K562 (cell line): ENCODE data around the gene C2orf72. TPM values are rescaled to one million over a fixed set of nuclear protein-coding genes. Genes with fewer than 3 reads are reported as not detected.

Experiments used
- ATF1 ChIP-seq, 2 experiments: fragments of 450-650 bp in 1 of 2; IDR thresholded peaks; 2 replicates each; pipeline ENCODE4 v1.6.1; 2016; ENCODE audit warnings: missing compliant biosample characterization in 1 of 2, missing genetic modification characterization in 1 of 2
- BHLHE40 ChIP-seq: IDR thresholded peaks from 2 replicates; pipeline ENCODE4 v1.6.1; 2011; ENCODE audit warnings: low read length, improper control_type of control experiment
- MAFG ChIP-seq: fragments of 450-650 bp; conservative IDR thresholded peaks from 2 replicates; pipeline ENCODE4 v1.6.1; 2016; ENCODE audit warnings: missing genetic modification characterization, missing compliant biosample characterization
- MEF2A ChIP-seq: IDR thresholded peaks from 2 replicates; pipeline ENCODE4 v1.6.1; 2011; ENCODE audit warnings: low read depth, mild to moderate bottlenecking, low read length, moderate library complexity; ENCODE audit not compliant: control insufficient read depth
- NELFE ChIP-seq: IDR thresholded peaks from 2 replicates; pipeline ENCODE4 v1.6.1; 2011; ENCODE audit warnings: mild to moderate bottlenecking; ENCODE audit not compliant: insufficient read depth, insufficient read length
- NONO ChIP-seq, 2 experiments: fragments of 200-400 bp in 1 of 2; fragments of 450-650 bp in 1 of 2; formaldehyde crosslinking in 1 of 2; IDR thresholded peaks; 2 replicates each; pipeline ENCODE4 v1.6.1; 2017; ENCODE audit warnings: low read depth in 2 of 2, mild to moderate bottlenecking in 2 of 2, moderate library complexity in 2 of 2, low read length in 1 of 2
- POLR3A ChIP-seq: IDR thresholded peaks from 2 replicates; pipeline ENCODE4 v1.6.1; 2011; ENCODE audit warnings: borderline replicate concordance, mild to moderate bottlenecking, moderate library complexity; ENCODE audit not compliant: insufficient read length, insufficient read depth; ENCODE audit errors: extremely low read depth
- ZKSCAN3 ChIP-seq: fragments of 250-450 bp; sonication (Bioruptor Pico); IDR thresholded peaks from 2 replicates; pipeline ENCODE4 v1.4.0; 2020
- ZNF316 ChIP-seq: fragments of 450-650 bp; IDR thresholded peaks from 2 replicates; pipeline ENCODE4 v1.6.1; 2016
- polyA plus RNA-seq, 8 experiments: library from polyadenylated mRNA; depleted of rRNA in 4 of 8; stranded (reverse) in 5 of 8; unstranded in 3 of 8; fragments of >200 nt; fragmentation: Nextera tagmentation in 2 of 8; fragmentation: Illumina TruSeq in 1 of 8; extraction: Ambion mirVana in 2 of 8; extraction: Trizol in 1 of 8; gene quantifications; 2 replicates each; pipeline versions ENCODE4 v1.2.1 to v1.2.3, GENCODE V29; 2011 to 2014; ENCODE audit warnings: inconsistent platforms in 1 of 8, missing spikeins in 1 of 8
- total RNA-seq, 7 experiments: library from RNA; depleted of rRNA in 6 of 7; stranded (reverse); fragments of >200 nt in 6 of 7; fragmentation: Illumina TruSeq in 2 of 7; extraction: Trizol in 2 of 7; gene quantifications; 2 replicates each; pipeline versions ENCODE4 v1.2.1 to v1.2.3, GENCODE V29; 2011 to 2021; ENCODE audit warnings: low replicate concordance in 1 of 7
- TF ChIP-seq, protein P1 (sequence below), 2 experiments: fragments of 450-650 bp; conservative IDR thresholded peaks; 2 replicates each; pipeline ENCODE4 v1.6.1; 2017; ENCODE audit warnings: mild to moderate bottlenecking in 2 of 2, moderate library complexity in 2 of 2
- TF ChIP-seq, protein P2 (sequence below): fragments of 450-650 bp; IDR thresholded peaks from 2 replicates; pipeline ENCODE4 v1.6.1; 2018; ENCODE audit not compliant: partially characterized antibody

Gene C2orf72
- total and polyA plus RNA-seq, 9 of the 15 experiments (the other 6 are each of a cell fraction or from before 2014, with no cell fraction given) = 0.08 to 0.18 (median 0.11) TPM; not detected in 6

DNA sequence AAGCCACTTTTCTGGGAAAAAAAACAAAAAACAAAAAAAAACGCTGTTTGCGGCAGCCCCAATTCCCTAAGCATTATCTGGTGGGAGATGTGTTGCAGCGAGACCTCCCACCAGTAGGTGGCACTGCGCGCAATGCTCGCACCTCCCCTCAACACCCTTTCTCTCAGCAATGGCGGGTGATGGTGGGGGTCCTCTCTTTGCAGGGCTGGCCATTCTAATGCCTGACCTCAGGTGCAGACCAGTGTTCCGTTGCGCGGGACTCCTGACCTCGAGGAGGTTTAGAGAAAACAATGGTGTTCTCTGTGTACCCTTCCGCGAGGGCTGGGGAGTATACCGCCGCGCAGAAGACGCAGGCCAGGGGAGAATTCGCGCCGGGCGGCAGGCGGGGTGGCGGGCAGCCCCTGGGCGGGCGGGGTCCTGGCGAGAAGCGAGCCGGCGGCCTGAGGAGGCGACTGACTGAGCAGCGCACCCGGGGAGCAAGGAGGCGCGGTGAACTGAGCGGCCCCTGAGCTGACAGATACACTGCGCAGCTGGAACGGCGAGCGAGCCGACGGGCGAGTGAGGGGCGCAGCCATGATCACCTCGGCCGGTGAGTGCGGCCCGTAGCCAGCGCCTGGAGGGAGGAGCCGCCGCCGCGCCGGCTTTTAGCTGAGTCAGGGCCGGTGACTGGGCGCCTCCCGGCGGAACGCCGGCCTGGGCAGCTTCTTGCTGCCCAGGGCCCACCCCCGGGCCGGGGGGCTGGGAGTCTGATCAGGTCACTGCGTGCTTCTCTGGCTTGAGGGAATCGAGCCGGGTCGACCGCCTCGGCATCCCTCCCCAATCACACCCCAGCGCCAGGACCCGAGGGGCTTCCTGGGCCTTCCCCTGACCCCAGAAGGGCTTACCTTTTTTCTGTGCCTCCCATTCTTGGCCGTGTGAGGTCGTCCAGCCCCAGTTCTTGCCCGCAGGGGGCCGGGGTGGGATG lies 19.4 kb downstream of the C2orf72 start, which contains the start of gene PSMD1 (continued):
- TF ChIP-seq, protein P1, sequence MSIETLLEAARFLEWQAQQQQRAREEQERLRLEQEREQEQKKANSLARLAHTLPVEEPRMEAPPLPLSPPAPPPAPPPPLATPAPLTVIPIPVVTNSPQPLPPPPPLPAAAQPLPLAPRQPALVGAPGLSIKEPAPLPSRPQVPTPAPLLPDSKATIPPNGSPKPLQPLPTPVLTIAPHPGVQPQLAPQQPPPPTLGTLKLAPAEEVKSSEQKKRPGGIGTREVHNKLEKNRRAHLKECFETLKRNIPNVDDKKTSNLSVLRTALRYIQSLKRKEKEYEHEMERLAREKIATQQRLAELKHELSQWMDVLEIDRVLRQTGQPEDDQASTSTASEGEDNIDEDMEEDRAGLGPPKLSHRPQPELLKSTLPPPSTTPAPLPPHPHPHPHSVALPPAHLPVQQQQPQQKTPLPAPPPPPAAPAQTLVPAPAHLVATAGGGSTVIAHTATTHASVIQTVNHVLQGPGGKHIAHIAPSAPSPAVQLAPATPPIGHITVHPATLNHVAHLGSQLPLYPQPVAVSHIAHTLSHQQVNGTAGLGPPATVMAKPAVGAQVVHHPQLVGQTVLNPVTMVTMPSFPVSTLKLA (conservative IDR thresholded peaks at IDR 0.05) = peak; percentile 53 to 71
- TF ChIP-seq NELFE = no peak
- TF ChIP-seq ZKSCAN3 (CRISPR knock-in tag) = no peak
- TF ChIP-seq, protein P2, sequence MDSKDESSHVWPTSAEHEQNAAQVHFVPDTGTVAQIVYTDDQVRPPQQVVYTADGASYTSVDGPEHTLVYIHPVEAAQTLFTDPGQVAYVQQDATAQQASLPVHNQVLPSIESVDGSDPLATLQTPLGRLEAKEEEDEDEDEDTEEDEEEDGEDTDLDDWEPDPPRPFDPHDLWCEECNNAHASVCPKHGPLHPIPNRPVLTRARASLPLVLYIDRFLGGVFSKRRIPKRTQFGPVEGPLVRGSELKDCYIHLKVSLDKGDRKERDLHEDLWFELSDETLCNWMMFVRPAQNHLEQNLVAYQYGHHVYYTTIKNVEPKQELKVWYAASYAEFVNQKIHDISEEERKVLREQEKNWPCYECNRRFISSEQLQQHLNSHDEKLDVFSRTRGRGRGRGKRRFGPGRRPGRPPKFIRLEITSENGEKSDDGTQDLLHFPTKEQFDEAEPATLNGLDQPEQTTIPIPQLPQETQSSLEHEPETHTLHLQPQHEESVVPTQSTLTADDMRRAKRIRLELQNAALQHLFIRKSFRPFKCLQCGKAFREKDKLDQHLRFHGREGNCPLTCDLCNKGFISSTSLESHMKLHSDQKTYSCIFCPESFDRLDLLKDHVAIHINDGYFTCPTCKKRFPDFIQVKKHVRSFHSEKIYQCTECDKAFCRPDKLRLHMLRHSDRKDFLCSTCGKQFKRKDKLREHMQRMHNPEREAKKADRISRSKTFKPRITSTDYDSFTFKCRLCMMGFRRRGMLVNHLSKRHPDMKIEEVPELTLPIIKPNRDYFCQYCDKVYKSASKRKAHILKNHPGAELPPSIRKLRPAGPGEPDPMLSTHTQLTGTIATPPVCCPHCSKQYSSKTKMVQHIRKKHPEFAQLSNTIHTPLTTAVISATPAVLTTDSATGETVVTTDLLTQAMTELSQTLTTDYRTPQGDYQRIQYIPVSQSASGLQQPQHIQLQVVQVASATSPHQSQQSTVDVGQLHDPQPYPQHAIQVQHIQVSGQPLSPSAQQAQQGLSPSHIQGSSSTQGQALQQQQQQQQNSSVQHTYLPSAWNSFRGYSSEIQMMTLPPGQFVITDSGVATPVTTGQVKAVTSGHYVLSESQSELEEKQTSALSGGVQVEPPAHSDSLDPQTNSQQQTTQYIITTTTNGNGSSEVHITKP = peak; percentile 87
- TF ChIP-seq ATF1 (CRISPR knock-in tag; IDR thresholded peaks at IDR 0.05) = no peak
- TF ChIP-seq ATF1 (tag; IDR thresholded peaks at IDR 0.05) = peak; percentile 60
- TF ChIP-seq BHLHE40 = 0 out of 2 replicates have a peak, but pooled peaks have one; percentile 12
- peak in 1 of 2 experiments; percentile 50; a peak in 1 of 4 replicates for TF ChIP-seq NONO (IDR thresholded peaks at IDR 0.05; ENCODE audit: low read depth in 2 of 2, low read length in 1 of 2)
- TF ChIP-seq MEF2A = no peak
- TF ChIP-seq MAFG (tag) = peak; percentile 74
- TF ChIP-seq POLR3A = no peak
- TF ChIP-seq ZNF316 = peak; percentile 97
